NOMO-1 (cell line): Measurements from ENCODE around the gene NNMT.

Source experiments
- DNase-seq, 2 experiments: peaks; one replicate each; lab custom pipeline; 2025; ENCODE audit not compliant: unreplicated experiment in 2 of 2; lab: John Stamatoyannopoulos, UW

Gene NNMT

DNA sequence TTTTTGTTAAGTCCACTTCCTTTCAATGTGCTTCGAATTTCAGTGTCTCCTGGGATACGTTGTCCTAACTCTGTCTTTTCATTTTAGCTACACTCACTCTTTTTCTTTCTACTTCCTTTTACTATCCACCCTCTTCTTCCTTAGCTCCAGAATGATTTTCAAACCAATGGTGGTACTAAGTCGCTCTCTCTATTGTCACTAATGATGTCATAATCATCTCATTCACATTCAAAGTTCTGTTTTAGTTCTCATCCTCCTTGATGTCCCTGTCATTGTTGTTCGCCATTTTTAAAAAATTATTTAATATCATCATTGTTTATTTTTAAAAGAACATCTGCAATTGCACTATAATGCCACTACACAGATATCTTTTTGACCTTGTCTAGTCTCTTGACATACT lies 47.3 kb downstream of the NNMT start:
- no peak for DNase-seq

DNA sequence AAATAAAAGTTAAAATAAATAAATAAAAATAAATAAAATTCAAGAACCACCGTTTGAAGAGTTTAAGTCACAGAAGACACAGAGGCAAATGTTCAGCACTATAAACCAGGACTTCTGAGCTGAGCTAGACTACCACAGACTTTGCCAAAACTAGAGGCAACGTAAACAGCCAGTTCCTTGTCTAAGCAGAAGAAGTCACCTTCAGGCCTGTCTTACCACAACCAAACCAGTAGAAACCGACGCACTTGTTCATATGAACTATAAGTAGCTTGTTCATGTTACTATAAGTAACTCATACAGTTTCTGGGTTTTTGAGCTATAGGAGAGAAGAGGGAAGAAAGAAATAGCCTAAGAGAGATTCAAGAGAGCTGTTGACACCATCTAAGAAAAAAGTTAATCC lies 48.3 kb downstream of the NNMT start:
- DNase-seq, result no peak

DNA sequence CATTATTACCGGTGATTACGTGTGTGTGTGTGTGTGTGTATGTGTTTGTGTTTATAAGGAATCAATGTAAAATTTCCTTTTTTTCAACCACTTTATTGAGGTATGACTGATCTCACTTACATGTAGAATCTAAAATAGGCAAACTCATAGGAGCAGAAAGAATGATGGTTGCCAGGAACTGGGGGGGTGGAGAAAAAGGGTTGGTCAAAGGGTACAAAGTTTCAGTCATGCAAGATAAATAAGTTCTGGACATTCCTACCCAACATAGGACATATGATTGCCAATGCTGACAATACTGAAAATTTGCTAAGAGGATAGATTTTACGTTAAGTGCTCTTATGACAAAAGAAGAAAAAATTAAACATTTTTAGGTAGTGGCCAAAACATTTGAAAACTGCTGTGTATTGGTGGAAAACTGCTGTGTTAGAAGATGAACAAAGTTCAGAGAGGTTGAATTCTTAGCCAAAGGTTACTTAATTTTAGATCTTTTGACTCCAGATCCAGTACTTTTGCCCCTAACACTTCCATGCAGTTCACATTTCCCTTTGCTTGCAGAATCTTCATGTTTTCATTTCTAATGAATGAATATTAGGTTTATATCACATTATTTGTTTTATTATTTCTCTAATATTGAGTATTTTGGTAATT lies 49.5 kb downstream of the NNMT start:
- DNase-seq, result no peak

DNA sequence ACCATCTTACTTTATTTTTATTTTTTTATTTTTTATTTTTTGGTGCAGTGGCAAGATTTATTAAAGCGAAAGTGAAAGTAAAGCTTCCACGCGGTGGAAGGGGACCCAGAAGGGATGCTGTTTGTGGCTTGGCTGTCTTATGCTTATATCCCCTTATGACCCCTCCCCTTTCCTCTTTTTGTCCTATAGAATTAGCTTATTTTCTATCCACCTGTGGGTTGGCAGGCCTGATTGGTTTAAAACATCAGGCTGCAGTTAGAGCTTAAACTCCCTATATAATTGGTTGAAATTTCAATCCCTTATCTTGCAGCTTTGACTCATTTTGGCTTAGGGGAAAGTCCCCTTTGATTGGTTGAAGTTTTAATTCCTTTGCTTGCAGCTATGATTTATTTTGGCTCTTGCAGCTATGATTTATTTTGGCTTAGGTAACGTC lies 50.5 kb downstream of the NNMT start:
- DNase-seq, result peak in 1 of 2 experiments; percentile 14

DNA sequence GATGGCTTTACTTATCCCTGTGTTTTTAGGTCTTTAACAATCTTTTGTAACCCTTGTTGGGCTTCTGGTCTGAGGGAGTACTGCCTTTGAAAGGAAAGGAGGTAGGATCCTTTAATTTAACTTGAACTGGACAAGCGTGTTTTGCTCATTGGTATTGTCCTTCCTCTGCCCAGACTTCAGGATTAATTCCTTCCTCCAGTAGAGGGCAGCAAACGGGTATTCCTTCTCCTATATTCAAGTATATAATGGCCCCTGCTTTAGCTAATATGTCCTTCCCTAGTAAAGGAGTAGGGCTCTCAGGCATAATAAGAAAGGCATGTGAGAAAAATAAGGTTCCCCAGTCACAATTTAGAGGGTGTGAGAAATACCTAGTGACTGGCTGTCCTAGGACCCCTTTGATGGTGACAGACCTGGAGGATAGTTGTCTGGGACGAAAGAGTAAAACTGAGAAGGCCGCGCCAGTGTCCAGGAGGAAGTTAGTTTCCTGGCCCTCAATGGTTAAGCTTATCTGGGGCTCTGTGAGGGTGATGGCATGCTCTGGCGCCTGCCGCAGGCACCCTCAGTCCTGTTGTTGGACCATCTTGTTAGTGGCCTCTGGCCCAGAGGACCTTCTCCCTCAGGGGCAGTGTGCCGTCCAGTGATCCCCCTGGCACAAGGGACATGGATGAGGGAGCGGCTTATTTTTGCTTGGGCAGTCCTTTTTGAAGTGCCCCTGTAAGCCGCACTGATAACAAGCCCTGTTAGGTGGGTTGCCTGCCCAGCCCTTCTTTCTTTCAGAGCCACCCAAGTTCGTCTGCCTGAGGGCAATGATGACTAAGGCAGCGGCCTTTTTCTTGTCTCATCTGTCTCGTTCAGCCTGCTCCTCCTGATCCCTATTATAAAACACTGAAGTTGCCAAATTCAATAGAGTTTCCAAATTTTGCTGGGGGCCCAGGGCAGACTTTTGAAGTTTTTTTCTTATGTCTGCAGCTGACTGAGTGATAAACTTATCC lies 52.3 kb downstream of the NNMT start:
- DNase-seq, result peak in 1 of 2 experiments; percentile 43

DNA sequence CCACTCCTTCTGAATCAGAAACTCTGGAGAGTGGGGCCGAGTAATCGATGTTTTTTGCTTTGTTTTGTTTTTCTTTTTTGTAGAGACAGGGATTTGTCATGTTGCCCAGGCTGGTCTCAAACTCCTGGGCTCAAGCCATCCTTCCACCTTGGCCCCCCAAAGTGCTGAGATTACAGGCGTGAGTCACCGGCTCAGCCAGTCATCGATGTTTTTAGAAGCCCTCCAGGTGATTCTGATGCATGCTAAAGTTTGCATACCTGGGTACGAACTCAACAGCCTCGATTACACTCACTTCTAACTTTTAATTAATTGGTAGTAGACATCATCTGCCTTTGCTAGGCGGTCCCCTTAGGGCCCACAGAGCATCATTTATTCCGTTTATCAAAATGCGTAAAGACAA lies 53.8 kb downstream of the NNMT start:
- DNase-seq, result no peak

DNA sequence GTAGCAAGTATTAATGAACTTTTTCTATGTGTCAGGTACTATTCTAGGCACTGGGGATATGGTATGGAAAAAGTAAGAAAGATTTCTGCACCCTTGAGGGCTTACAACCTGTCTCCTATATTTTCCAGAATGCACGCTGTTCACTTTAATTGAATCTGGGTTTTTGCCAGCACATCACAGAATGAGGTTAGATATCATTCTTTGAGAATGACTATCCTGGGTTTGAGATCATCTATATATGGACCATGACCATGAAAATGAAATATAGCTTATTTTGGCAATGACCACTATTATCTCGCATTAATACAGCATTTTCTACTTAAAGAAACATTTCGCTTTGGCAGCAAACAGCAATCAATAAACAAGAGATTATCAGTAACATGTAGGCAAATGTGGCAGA lies 57.2 kb downstream of the NNMT start:
- no peak for DNase-seq

DNA sequence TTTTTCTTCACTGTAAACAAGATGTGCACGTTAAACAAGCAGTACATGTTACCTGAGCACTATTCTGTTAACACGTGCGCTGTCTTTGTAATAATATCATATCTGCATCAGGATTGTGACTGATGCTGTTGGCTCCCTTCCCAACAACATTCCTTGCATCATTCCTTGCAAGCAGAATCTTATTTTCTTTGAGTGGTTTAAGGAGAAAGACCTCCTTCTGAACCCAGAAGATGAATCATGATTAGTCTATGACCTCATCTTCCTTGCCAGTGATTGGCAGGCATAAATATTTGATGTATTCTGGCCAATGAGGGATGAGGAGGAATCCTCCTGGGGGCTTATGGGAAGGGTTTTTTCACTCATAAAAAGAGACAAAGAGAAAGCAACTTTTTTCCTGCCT lies 57.9 kb downstream of the NNMT start:
- DNase-seq, result no peak

DNA sequence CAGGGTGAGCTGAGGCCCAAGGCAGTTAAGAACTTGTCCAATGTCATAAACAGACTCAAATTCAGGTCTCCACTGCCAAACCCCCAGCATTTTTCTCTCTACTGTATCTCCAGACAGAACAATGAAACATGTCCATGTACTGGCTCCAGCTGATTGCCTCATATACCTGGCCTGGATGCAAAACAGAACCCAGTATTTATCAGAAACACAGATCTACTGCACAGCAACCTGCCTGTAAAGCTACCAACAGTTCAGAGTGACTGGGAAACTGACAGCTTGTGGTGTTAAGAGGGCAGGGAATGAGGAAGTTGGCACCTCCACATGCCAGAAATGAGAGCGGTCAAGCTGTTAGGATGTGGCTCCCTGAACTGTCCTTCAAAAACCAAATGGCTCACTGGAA lies 62.5 kb downstream of the NNMT start:
- DNase-seq, result peak in 1 of 2 experiments; percentile 20

DNA sequence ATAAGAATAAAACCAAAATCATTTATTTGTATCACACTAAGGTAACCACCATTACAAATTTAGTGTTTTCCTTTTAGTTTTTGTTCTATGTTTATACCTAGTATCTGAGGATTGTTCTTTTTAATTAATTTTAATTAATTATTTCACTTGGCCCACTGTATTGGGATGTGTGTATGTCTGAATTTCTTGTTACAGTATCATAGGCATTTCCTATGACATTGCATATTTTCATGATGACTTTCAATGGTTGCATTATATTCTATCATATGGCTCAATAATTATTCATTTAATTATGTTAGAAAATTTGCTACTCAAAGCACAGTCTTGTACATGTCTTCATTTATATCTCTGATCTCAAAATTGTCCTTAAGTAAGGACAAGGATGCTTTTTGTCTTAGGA lies 63.1 kb downstream of the NNMT start:
- no peak for DNase-seq

DNA sequence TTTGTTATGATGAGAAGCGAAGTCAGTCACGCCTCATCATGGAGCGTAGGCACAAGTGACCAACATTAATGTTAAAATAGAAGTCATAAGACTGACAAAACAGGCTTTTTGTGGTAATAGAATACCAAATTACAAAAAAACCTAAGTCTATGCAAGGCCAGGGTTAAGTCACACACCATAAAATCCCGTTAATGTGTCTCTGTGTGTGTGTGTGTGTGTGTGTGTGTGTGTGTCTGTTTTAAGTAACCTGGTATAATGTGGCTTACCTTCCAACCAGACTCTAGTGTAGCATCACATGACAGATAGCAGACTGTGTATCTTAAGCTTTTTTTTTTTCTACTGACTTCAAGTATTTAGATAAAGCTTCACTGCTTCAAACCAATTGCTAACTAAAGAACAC lies 66.1 kb downstream of the NNMT start:
- no peak for DNase-seq

DNA sequence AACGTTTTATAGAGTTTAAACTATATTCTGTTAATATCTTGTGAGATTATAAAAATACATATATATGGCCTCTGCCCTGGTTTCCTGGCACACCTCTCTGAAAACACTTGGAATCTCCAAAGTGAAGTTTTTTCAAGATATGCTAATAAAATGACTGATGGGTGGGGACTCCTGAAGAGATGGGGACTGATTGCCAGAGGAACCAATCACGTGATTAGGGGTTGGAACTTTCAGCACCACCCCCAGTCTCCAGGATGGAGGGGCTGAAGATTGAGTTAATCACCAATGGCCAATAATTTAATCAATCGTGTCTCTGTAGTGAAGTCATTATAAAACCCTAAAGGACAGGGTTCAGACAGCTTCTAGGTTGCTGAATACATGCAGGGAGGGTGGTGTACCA lies 66.8 kb downstream of the NNMT start:
- no peak for DNase-seq
